ENCODE results near the gene PPP2R5E. TPM values are rescaled to one million over a fixed set of nuclear protein-coding genes. Genes with fewer than 3 reads are reported as not detected.
"Not testable (repeated sequence)": the region's sequence is repeated elsewhere in the genome, so short reads cannot be mapped to it uniquely, and the experiment has no call there.

Gene PPP2R5E
- polyA plus RNA-seq, 4 donors, result 35.5 to 48.8 (median 40.8) TPM

DNA sequence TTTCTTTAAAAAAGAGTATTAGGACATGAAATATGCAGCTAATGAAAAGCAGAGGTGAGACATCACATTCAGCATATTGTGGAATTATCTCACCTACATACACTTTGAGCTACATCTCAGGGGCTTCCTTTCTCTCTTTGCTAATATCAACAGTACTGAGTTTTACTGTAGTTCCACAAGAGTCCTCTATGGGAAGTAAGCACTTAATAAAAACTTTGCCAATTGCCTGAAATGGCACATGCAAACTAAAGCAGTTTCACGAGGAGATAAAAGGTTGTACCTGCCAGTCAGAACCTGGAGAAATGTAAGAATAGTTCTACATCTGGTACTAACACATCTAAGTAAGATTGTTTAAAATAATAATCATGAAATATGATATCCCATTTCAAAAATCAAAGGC lies 150.9 kb downstream of the PPP2R5E start:
- DNase-seq (ENCODE audit: low read depth in 4 of 4, low spot score in 3 of 4), result no peak

DNA sequence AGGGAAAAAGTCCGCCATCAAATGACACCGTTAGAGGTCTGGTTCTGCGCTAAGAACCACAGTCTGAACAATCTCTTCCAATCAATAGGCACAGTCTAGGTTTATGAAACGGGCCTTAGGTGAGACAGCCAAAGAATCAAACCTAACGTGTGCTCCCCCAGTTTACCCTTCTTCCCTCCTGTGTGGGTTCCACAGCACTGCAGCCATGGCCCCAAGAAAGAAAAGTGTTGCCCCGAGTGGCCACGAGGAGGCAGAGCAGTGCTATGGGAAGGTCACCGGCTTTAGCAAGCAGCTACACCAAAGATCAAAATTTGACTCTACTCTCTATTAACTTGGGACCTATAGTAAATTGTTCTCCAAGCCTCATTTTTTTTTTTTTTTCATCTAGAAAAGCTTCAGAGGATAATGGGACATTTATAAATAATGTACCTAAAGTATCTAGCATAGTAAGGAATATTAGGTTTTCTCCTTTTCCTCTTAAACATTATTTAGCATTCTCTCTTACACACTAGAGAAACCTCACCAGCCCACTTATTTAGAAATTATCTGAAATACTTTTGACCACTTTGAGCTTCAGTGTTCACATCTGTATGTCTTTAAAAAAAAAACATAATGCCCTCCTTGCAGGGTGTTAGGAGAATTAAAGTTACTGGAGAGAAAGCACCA lies 154.3 kb downstream of the PPP2R5E start:
- DNase-seq (ENCODE audit: low read depth in 4 of 4, low spot score in 3 of 4), result peak in 3 of 4 donors; percentile 3 to 12 (median 8)

- no peak for DNase-seq (ENCODE audit: low read depth in 4 of 4, low spot score in 3 of 4)
Observed at GRCh38 chr14:63387711-63388110, 155.5 kb downstream of the PPP2R5E start.

- no peak for DNase-seq (ENCODE audit: low read depth in 4 of 4, low spot score in 3 of 4)
Observed at GRCh38 chr14:63383776-63384367, 159.3 kb downstream of the PPP2R5E start.

DNA sequence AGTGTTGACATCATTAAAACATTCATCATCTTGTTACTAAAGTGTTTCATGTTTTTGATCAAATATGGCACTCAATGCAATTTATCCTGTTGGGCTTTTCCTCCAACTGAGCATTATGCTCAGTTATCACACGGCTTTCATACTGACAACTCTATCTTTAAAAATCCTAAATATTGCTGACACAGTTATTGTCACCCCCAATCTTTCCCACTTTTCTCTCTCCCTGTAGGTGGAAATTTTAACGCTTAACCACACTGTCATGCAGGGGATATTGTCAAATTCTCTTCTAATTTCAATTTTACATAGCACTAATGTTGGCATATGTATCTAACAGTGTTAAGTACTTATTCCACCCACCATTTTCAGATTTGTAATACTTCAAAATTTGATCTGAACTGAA lies 164.7 kb downstream of the PPP2R5E start:
- no peak for DNase-seq (ENCODE audit: low read depth in 4 of 4, low spot score in 3 of 4)

DNA sequence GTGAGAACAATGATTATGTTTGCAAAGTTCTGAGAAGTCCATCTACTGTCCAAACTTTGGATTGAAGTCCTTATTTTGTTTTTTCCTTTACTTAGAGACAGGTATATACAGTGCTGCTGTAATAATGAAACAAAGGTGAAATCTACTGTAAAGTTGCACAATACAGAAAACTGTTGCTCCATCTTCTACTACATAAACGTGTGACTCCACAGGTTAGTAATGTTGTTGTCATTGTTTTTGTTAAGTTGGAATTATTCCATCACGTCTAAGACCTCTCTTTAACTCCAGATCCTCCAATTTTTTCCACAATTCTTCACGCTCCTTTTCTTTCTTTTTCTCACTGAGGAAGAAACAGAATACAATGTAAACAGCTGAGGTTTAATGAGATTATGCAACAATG lies 167.4 kb downstream of the PPP2R5E start:
- no peak for DNase-seq (ENCODE audit: low read depth in 4 of 4, low spot score in 3 of 4)

DNA sequence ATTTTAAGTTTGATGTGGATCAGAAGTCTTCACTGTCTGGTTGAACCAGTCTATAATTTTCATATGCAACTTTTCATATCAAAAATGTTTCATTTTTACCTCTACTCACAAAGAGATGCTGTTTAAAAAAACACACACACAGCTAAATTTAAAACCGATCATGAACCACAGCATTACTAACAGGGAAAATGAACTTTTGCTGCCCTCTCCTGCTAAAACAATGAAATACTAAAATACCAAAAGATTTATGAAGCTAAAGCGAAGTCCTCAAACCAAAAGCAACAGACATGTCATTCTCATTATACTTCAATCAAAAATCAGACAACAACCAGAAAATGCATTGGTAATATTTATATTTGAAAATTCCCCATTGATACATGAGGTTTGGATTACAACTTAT lies 171.6 kb downstream of the PPP2R5E start:
- not testable (repeated sequence) for DNase-seq (ENCODE audit: low read depth in 4 of 4, low spot score in 3 of 4)

GRCh38 chr14:63371033-63371432 lies 172.1 kb downstream of the PPP2R5E start:
- no peak for DNase-seq (ENCODE audit: low read depth in 4 of 4, low spot score in 3 of 4)

DNA sequence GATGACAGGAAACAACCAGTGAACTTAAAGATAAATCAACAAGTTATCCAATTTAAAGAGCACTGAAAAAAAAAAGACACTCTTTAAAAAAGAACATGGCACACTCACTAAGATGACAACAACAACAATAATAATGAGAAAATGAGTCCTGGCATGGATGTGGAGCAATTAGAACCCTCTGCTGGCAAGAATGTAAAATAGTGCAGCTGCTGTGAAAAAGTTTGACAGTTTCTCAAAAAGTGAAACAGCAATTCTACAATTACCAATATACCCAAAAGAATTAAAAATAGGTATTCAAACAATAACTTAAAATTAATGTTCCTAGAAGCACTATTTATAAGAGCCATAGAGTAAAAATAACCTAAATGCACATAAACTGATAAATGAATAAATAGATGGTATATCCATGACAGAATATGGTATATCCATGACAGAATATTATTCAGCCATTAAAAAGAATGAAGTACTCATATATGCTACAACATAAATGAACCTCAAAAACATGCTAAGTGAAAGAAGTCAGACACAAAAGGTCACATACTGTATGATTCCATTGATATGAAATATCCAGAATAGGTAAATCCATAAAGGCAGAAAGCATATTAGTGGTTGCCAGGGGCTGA lies 175.3 kb downstream of the PPP2R5E start:
- no peak for DNase-seq (ENCODE audit: low read depth in 4 of 4, low spot score in 3 of 4)

DNA sequence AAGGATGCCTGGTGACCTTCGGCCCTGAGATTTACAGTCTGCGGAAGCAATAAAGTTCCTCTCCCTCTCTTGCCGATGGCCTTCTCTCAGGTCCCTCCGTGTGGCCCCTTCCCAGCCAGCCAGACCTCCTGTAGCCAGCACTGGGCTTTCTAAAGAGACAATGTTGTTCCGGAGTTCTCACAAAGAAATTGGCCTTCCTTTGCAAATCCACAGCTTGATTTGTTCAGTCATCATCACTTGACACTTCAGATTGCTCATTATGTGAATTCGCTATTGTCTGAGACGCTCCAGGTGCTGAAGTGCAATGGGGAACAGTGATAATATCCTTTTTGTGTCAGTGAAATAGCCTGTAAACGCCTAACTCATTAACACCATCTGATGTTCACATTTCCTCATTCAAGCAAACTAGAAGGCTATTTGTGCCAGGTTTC lies 180.8 kb downstream of the PPP2R5E start:
- peak in 1 of 4 donors; percentile 11 for DNase-seq (ENCODE audit: low read depth in 4 of 4, low spot score in 3 of 4)

GRCh38 chr14:63361790-63362189 lies 181.4 kb downstream of the PPP2R5E start:
- no peak for DNase-seq (ENCODE audit: low read depth in 4 of 4, low spot score in 3 of 4)

DNA sequence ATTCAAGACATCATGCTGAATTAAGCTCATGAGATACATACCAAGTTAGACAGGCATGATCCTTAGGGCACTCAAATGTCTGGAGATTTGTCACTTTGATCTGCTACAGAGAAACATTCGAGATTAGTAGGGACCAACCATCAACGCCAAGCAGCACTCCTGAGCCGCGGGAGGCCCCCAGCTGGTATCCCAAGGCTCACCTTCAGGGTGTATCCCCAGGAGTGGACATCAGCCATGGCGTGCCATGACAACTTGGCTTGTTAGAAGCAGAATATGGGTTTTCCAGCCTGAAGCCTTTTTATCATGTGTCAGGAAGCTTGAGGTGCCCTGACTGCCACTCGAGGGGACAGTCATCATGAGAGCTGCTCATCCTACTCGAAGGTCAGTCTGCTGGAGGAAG lies 185.3 kb downstream of the PPP2R5E start:
- no peak for DNase-seq (ENCODE audit: low read depth in 4 of 4, low spot score in 3 of 4)

- DNase-seq (ENCODE audit: low read depth in 4 of 4, low spot score in 3 of 4), result no peak
Observed at GRCh38 chr14:63345826-63346225, 197.4 kb downstream of the PPP2R5E start.

DNA sequence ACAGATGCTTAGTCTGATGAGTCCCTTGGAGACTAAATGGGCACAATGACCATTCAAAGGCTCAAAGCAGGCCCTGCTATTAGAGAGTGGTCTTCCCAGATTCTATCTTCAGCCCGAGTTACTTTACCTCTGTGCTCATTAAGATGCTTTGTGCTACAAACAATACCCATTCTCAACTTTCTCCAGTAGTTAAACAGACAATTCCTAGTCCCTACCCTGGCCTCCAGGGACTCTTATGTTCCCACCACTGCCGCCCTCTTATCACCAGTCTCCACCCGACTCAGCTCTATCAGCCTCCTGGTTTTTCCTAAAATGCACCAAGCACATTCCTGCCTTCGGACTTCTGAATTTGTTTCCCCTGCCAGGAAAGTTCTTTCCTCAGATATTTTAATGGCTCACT lies 198.8 kb downstream of the PPP2R5E start:
- DNase-seq (ENCODE audit: low read depth in 4 of 4, low spot score in 3 of 4), result no peak

GRCh38 chr14:63343878-63344277 lies 199.3 kb downstream of the PPP2R5E start:
- DNase-seq (ENCODE audit: low read depth in 4 of 4, low spot score in 3 of 4), result no peak

- no peak for DNase-seq (ENCODE audit: low read depth in 4 of 4, low spot score in 3 of 4)
Observed at GRCh38 chr14:63342371-63342770, 200.8 kb downstream of the PPP2R5E start.

- no peak for DNase-seq (ENCODE audit: low read depth in 4 of 4, low spot score in 3 of 4)
Observed at GRCh38 chr14:63328787-63329737, 214.1 kb downstream of the PPP2R5E start.

GRCh38 chr14:63326840-63327239 lies 216.3 kb downstream of the PPP2R5E start:
- DNase-seq (ENCODE audit: low read depth in 4 of 4, low spot score in 3 of 4), result no peak

DNA sequence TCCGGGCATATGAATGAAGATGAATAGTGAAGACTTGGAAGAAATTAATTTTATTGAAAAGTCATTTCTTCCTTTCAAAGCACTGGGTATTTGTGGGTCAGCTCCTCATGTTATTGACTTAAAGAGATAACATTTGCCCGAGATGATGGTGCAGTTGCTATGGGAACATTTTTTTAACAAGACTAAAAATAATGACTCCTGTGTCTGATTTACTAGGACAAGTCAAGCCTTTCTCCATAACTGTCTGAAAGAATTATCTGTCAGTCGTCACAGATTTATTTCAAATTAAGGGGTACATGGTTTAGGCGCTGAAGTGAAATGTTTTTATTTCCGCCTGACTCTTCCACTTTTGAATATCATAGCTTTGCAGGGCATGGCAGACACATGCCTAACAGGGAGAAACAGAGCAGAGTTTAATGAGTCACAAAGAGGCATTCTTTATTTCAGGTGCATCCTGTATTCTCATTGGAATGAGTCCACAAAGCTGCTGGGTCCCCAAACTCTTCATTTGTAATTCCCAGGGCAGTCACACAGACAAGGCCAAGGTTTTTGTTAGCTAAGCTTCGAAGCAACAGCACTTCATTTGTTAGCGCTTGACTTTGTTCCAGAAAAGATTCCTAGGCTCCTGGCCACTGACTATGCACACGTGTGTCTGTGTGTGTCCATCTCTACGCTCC lies 220.1 kb downstream of the PPP2R5E start:
- no peak for DNase-seq (ENCODE audit: low read depth in 4 of 4, low spot score in 3 of 4)

DNA sequence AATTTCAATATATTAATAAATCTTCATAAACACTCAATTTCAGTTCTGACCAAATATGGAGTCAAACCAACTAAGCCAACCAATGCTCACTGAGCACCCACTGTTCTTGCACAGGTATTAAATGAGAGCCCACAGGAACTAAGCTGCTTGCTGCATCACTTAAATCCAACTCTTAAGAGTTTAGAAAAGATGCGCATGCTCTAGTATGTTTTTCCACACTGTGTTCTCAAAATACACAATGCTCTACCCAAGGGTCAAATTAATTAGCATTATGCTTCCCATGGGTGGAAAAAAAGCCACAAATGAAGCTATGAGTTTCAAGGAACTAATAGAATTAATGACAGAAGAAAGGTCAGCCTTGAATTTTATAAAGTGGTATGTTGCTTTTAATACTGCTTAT lies 220.7 kb downstream of the PPP2R5E start:
- DNase-seq (ENCODE audit: low read depth in 4 of 4, low spot score in 3 of 4), result no peak

Data from left renal pelvis (tissue), 4 donors.